ENCODE data around the gene TMEM8B. TPM values are rescaled to one million over a fixed set of nuclear protein-coding genes. Genes with fewer than 3 reads are reported as not detected.
"Not testable (repeated sequence)": the region's sequence is repeated elsewhere in the genome, so short reads cannot be mapped to it uniquely, and the experiment has no call there.

The TMEM8B gene
- total RNA-seq, 1 experiment from 2014 or later, result 2.9 TPM

GRCh38 chr9:35911690-35912089, 82.7 kb downstream of the TMEM8B start:
- no peaks in the 10 kb centered on the region for H3K27me3 ChIP-seq (ENCODE audit: low read length)
- H2AFZ ChIP-seq (ENCODE audit: low read length), result no peak overlapping the region
- H3K4me1 ChIP-seq (ENCODE audit: low read length), result no peaks in the 10 kb centered on the region
- H3K9me3 ChIP-seq (ENCODE audit: low read length), result no peaks in the 10 kb centered on the region
- H3K27ac ChIP-seq (ENCODE audit: low read length), result no peak overlapping the region
- no peak overlapping the region for H3K9ac ChIP-seq (ENCODE audit: low read length)
- DNase-seq, result no peak
- H4K20me1 ChIP-seq (ENCODE audit: insufficient read depth, low read depth, low read length), result no peaks in the 10 kb centered on the region
- no peaks in the 10 kb centered on the region for H3K79me2 ChIP-seq (ENCODE audit: low read length)
- no peaks in the 10 kb centered on the region for H3K9me2 ChIP-seq (replicated peaks; ENCODE audit: insufficient read depth, low read length)
- no peak overlapping the region for H3K4me3 ChIP-seq (ENCODE audit: low read length)
- no peak overlapping the region for H3K4me2 ChIP-seq (ENCODE audit: low read depth, low read length, poor library complexity, severe bottlenecking)
- H3K36me3 ChIP-seq (ENCODE audit: insufficient read depth, low read length), result no peaks in the 10 kb centered on the region

GRCh38 chr9:35912791-35913400, 83.9 kb downstream of the TMEM8B start:
- no peak overlapping the region for H3K27ac ChIP-seq (ENCODE audit: low read length)
- no peaks in the 10 kb centered on the region for H3K79me2 ChIP-seq (ENCODE audit: low read length)
- no peaks in the 10 kb centered on the region for H3K9me2 ChIP-seq (replicated peaks; ENCODE audit: insufficient read depth, low read length)
- no peak overlapping the region for H3K4me3 ChIP-seq (ENCODE audit: low read length)
- no peaks in the 10 kb centered on the region for H3K36me3 ChIP-seq (ENCODE audit: insufficient read depth, low read length)
- no peak overlapping the region for H2AFZ ChIP-seq (ENCODE audit: low read length)
- H3K4me1 ChIP-seq (ENCODE audit: low read length), result no peaks in the 10 kb centered on the region
- no peak for DNase-seq
- no peak overlapping the region for H3K4me2 ChIP-seq (ENCODE audit: low read depth, low read length, poor library complexity, severe bottlenecking)
- no peak overlapping the region for H3K9ac ChIP-seq (ENCODE audit: low read length)
- no peaks in the 10 kb centered on the region for H3K9me3 ChIP-seq (ENCODE audit: low read length)
- no peaks in the 10 kb centered on the region for H3K27me3 ChIP-seq (ENCODE audit: low read length)
- no peaks in the 10 kb centered on the region for H4K20me1 ChIP-seq (ENCODE audit: insufficient read depth, low read depth, low read length)

GRCh38 chr9:35913429-35913828, 84.4 kb downstream of the TMEM8B start:
- not testable (repeated sequence) for H3K36me3 ChIP-seq (ENCODE audit: insufficient read depth, low read length); H4K20me1 ChIP-seq (ENCODE audit: insufficient read depth, low read depth, low read length); H3K79me2 ChIP-seq (ENCODE audit: low read length); H3K4me1 ChIP-seq (ENCODE audit: low read length); H3K9ac ChIP-seq (ENCODE audit: low read length); H3K9me2 ChIP-seq (replicated peaks; ENCODE audit: insufficient read depth, low read length); H3K4me3 ChIP-seq (ENCODE audit: low read length); H3K4me2 ChIP-seq (ENCODE audit: low read depth, low read length, poor library complexity, severe bottlenecking); H3K27me3 ChIP-seq (ENCODE audit: low read length); H3K27ac ChIP-seq (ENCODE audit: low read length); H2AFZ ChIP-seq (ENCODE audit: low read length); DNase-seq; H3K9me3 ChIP-seq (ENCODE audit: low read length)

- Histone ChIP-seq H3K27me3 (ENCODE audit: low read length) (no peaks in the 10 kb centered on the region), H3K36me3 (ENCODE audit: insufficient read depth, low read length) (no peaks in the 10 kb centered on the region), H3K4me3 (ENCODE audit: low read length) (no peak overlapping the region), H3K9me3 (ENCODE audit: low read length) (no peaks in the 10 kb centered on the region), H3K79me2 (ENCODE audit: low read length) (no peaks in the 10 kb centered on the region), H3K4me2 (ENCODE audit: low read depth, low read length, poor library complexity, severe bottlenecking) (no peak overlapping the region), H3K4me1 (ENCODE audit: low read length) (no peaks in the 10 kb centered on the region), H3K9ac (ENCODE audit: low read length) (no peak overlapping the region), H3K9me2 (replicated peaks; ENCODE audit: insufficient read depth, low read length) (no peaks in the 10 kb centered on the region), H3K27ac (ENCODE audit: low read length) (no peak overlapping the region), H4K20me1 (ENCODE audit: insufficient read depth, low read depth, low read length) (no peaks in the 10 kb centered on the region), H2AFZ (ENCODE audit: low read length) (no peak overlapping the region)
- DNase-seq, result no peak
These were observed 85.3 kb downstream of the TMEM8B start for GRCh38 chr9:35914301-35914807.

Small RNA genes within 50 kb of the gene (small RNA-seq; reads per million reads assigned to genes)
- 1.2 reads per million, percentile 35 among the genes with 10 or more reads in this experiment for gene HINT2

Other genes starting within 250 kb of the TMEM8B start
- gene TESK1, start 224.0 kb upstream of the TMEM8B start, total RNA-seq (2014; rRNA removed; shearing (Covaris generic); ENCODE audit: low replicate concordance), result 20.2 and 30.6 TPM in 2 replicates
- gene CD72, start 210.8 kb upstream of the TMEM8B start, total RNA-seq (2014; rRNA removed; shearing (Covaris generic); ENCODE audit: low replicate concordance), result 5.6 and 7.8 TPM in 2 replicates
- gene SIT1, start 178.3 kb upstream of the TMEM8B start, total RNA-seq (2014; rRNA removed; shearing (Covaris generic); ENCODE audit: low replicate concordance), result 97.6 and 117 TPM in 2 replicates
- 23,349 and 56,129 TPM in 2 replicates for gene RMRP, start 171.2 kb upstream of the TMEM8B start, total RNA-seq (2014; rRNA removed; shearing (Covaris generic); ENCODE audit: low replicate concordance)
- gene CCDC107, start 170.9 kb upstream of the TMEM8B start, total RNA-seq (2014; rRNA removed; shearing (Covaris generic); ENCODE audit: low replicate concordance), result 13.2 and 24.0 TPM in 2 replicates
- 15.3 and 16.0 TPM in 2 replicates for gene ARHGEF39, start 164.0 kb upstream of the TMEM8B start, total RNA-seq (2014; rRNA removed; shearing (Covaris generic); ENCODE audit: low replicate concordance)
- gene CA9, start 155.3 kb upstream of the TMEM8B start, total RNA-seq (2014; rRNA removed; shearing (Covaris generic); ENCODE audit: low replicate concordance), result 26.8 and 35.2 TPM in 2 replicates
- 0.19 TPM in 1 of 2 replicates, not detected in the other for gene TPM2, start 139.3 kb upstream of the TMEM8B start, total RNA-seq (2014; rRNA removed; shearing (Covaris generic); ENCODE audit: low replicate concordance)
- 54.2 and 94.0 TPM in 2 replicates for gene TLN1, start 97.0 kb upstream of the TMEM8B start, total RNA-seq (2014; rRNA removed; shearing (Covaris generic); ENCODE audit: low replicate concordance)
- 10.8 and 17.1 TPM in 2 replicates for gene CREB3, start 96.6 kb upstream of the TMEM8B start, total RNA-seq (2014; rRNA removed; shearing (Covaris generic); ENCODE audit: low replicate concordance)
- gene GBA2, start 80.0 kb upstream of the TMEM8B start, total RNA-seq (2014; rRNA removed; shearing (Covaris generic); ENCODE audit: low replicate concordance), result 54.9 and 74.2 TPM in 2 replicates
- 13.4 and 13.8 TPM in 2 replicates for gene RGP1, start 79.9 kb upstream of the TMEM8B start, total RNA-seq (2014; rRNA removed; shearing (Covaris generic); ENCODE audit: low replicate concordance)
- gene MSMP, start 75.0 kb upstream of the TMEM8B start, total RNA-seq (2014; rRNA removed; shearing (Covaris generic); ENCODE audit: low replicate concordance), result 1.1 and 4.2 TPM in 2 replicates
- 8.5 and 18.0 TPM in 2 replicates for gene NPR2, start 37.6 kb upstream of the TMEM8B start, total RNA-seq (2014; rRNA removed; shearing (Covaris generic); ENCODE audit: low replicate concordance)
- 0.07 and 0.90 TPM in 2 replicates for gene SPAG8, start 17.0 kb upstream of the TMEM8B start, total RNA-seq (2014; rRNA removed; shearing (Covaris generic); ENCODE audit: low replicate concordance)
- gene HINT2, start 14.2 kb upstream of the TMEM8B start, total RNA-seq (2014; rRNA removed; shearing (Covaris generic); ENCODE audit: low replicate concordance), result 84.0 and 146 TPM in 2 replicates
- not detected in 2 replicates for gene FAM221B, start 496 bp upstream of the TMEM8B start, total RNA-seq (2014; rRNA removed; shearing (Covaris generic); ENCODE audit: low replicate concordance)
- gene OR13J1, start 41.2 kb downstream of the TMEM8B start, total RNA-seq (2014; rRNA removed; shearing (Covaris generic); ENCODE audit: low replicate concordance), result not detected in 2 replicates
- not detected in 2 replicates for gene HRCT1, start 77.0 kb downstream of the TMEM8B start, total RNA-seq (2014; rRNA removed; shearing (Covaris generic); ENCODE audit: low replicate concordance)
- not detected in 2 replicates for gene SPAAR, start 80.3 kb downstream of the TMEM8B start, total RNA-seq (2014; rRNA removed; shearing (Covaris generic); ENCODE audit: low replicate concordance)
- gene OR2S2, start 128.9 kb downstream of the TMEM8B start, total RNA-seq (2014; rRNA removed; shearing (Covaris generic); ENCODE audit: low replicate concordance), result not detected in 2 replicates
- 2.3 and 2.6 TPM in 2 replicates for gene RECK, start 207.7 kb downstream of the TMEM8B start, total RNA-seq (2014; rRNA removed; shearing (Covaris generic); ENCODE audit: low replicate concordance)

Data from Karpas-422 (cell line).